GM18526 (cell line): ENCODE results near the gene CEP192.

ENCODE experiments used
- POLR2A ChIP-seq: IDR thresholded peaks from 3 replicates; pipeline ENCODE4 v1.6.1; 2011; ENCODE audit not compliant: insufficient read length; ENCODE audit errors: extremely low read depth

CEP192 gene

DNA sequence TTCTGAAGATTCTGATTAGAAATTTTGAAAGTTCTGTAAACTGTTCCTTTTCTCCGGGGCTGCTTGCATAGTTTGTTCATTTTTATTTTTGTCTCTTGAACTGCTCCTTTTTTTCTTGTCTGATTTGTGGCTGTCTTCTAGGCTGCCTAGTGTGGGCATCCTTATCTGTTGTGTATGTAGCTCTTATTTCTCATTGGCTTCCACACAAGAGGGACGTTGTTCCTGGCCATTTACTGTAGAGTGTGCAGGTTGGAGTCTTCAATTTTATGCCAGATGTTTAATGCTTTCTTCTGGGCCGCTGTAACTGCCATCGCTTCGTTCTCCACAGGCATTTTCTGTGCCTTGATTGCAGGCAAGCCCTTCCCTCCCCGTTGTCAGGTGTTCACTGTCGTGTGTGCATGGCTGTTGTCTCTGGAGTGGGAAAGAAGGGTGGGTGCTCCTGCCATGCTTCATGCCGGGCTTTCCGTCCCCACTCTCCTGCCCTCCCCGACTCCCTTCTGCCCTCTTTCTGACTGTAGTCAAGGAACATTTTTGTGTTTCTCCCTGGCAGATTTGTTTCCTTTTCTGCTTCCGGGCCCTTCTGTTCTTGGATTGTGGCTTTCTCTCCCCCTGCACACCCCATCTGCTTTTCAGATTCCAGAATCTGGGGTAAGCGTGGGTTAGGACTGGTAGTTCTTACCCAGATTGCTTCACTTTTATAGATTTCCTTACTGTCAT is 15.5 kb downstream of the CEP192 start:
- no peak for TF ChIP-seq POLR2A

- no peak for TF ChIP-seq POLR2A
Observed at GRCh38 chr18:13007248-13007560, 16.0 kb downstream of the CEP192 start.

GRCh38 chr18:13011719-13012118 is 20.6 kb downstream of the CEP192 start:
- TF ChIP-seq POLR2A, result no peak

GRCh38 chr18:13014232-13014631 is 23.1 kb downstream of the CEP192 start:
- no peak for TF ChIP-seq POLR2A

DNA sequence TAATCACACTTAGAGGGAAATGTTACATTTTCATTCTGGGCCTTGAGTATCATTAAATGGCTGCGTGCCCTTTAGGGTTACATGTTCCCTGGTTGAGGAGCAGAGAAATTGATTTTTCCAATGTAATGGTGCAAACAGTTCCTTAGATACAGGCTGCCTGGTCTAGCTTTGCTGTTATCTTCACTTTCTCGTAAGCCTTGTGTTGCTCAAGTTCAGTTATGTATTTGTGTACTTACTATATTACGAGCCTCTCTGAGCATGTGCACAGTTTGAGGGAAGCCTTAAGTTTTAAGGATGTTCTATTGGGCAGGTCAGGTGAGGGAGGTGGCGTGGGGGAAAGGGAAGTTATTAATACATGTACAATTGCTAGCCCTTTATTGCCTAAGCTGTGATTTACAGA is 23.7 kb downstream of the CEP192 start:
- no peak for TF ChIP-seq POLR2A

DNA sequence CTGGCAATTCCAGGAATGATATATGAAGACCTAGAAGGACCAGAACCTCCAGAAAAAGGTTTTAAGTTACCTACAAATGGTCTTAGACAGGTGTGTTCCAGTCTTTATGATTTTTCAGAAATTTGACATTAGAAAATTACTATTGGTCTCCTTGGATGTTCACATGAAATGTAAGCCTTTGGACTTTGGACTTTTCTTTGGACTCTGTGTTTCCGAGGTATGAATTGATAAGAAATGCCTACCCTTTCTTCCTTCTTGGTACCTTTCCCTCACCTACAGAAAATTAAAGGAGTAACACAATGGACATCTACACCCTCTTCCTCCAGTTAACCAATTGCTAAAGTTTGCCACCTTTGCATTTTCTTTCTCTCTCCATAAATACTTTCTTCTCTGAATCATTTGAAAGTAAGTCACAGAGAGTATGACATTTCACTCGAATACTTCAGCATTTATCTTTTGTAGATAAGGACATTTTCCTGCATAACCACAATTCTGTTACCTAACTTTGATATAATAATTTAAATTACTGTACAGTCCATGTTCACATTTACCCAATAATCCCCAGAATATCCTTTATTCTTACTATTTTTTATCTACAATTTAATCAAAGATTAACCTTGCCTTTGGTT is 26.2 kb downstream of the CEP192 start:
- TF ChIP-seq POLR2A, result no peak

DNA sequence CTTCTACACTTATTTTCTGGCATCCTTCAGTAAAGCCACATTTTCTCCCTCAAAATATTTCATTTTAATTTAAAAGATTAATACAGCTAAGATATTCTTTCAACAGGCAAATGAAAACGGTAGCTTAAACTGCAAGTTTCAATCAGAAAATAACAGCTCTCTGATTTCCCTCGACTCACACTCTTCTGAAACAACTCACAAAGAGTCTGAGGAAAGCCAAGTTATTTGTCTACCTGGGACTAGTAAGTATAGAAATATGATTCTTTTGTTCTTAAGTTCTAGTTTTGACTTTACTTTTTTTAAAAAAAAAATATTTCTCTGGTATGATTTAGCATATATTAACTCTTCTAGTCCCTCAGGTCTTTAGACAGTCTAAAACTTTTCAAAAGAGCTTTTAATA is 27.2 kb downstream of the CEP192 start:
- no peak for TF ChIP-seq POLR2A

DNA sequence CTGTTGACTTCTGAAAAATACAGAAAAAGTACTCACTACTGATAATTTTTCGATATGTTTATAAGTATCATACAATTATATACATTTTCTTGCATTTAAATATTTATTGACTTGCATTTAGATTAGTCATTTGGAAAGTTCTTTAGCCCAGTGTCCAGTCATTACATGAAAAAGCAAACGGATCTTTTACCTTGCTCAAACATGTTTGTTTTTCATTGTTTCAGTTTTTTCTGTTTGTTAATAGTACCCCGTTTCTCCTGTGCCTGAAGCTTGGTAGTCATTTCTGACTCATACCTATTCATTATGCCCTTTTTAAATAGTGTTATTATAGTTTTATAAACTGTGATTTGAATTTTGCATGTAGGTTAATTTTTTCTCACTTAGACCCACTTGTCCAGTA is 28.1 kb downstream of the CEP192 start:
- TF ChIP-seq POLR2A, result no peak

DNA sequence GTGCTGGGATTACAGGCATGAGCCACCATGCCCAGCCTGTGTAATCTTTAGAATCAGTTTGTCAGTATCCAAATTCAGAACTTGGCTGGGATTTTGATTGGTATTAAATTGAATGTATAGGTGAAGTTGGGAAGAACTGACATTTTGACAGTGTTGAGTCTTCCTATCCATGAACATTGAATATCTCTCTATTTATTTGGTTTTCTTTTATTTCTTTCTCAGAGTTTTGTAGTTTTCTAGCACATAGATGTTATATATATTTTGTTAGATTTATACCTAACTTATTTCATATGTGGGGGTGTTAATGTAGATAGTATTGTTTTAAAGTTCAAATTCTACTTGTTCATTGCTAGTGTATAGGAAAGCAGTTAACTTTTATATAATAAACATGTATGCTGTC is 31.5 kb downstream of the CEP192 start:
- TF ChIP-seq POLR2A, result no peak

DNA sequence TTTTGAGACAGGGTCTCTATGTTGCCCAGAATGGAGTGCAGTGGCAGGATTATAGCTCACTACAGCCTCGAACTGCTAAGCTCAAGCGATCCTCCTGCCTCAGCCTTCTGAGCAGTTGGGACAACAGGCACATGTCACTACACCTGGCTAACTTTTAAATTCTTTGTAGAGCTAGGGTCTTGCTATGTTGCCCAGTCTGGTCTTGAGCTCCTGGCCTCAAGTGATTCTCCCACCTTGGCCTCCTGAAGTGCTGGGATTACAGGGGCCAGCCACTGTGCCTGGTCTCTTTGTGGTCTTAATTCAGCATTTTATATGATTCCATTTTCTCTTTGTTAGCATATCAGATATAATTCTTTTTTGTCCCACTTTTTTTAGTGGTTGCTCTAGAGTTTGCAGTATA is 34.1 kb downstream of the CEP192 start:
- TF ChIP-seq POLR2A, result no peak

GRCh38 chr18:13026583-13027270 is 35.6 kb downstream of the CEP192 start:
- TF ChIP-seq POLR2A, result no peak

DNA sequence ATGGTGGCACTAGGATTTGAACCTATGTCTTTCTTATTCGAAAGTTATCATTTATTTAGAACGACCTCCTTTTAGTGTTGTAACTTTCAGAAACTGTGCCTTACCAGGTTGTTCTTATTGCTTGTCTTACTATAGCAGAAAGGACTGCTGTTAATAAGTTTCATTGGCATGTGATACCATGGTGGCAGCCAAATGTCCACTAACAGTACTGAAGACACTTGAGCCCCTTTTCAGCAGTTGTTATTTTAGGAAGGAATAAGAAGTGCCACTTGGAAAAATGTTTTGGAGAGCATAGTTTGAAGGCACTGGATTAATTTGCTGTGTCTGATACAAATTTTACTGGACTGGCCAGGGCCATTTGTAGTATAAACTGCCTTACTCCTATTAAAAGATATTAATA is 37.7 kb downstream of the CEP192 start:
- no peak for TF ChIP-seq POLR2A

DNA sequence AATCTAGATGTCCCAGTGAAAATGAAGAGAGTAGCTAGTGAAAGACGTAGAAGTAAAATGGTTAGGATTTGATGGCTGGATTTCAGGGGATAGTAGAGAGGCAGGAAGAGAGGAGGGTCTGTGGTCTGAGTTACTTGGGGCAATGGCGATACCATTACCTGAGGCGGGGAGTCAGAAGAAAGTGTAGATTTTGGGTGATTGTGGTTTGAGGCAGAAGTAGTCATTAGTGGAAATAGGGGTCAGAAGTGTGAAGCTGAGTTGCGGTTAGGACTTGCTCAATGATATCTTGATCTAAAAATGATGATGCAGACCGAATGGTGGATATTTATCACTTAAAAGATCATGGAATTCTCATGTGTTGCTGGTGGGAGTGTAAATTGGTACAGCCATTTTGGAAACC is 41.0 kb downstream of the CEP192 start:
- TF ChIP-seq POLR2A, result no peak

DNA sequence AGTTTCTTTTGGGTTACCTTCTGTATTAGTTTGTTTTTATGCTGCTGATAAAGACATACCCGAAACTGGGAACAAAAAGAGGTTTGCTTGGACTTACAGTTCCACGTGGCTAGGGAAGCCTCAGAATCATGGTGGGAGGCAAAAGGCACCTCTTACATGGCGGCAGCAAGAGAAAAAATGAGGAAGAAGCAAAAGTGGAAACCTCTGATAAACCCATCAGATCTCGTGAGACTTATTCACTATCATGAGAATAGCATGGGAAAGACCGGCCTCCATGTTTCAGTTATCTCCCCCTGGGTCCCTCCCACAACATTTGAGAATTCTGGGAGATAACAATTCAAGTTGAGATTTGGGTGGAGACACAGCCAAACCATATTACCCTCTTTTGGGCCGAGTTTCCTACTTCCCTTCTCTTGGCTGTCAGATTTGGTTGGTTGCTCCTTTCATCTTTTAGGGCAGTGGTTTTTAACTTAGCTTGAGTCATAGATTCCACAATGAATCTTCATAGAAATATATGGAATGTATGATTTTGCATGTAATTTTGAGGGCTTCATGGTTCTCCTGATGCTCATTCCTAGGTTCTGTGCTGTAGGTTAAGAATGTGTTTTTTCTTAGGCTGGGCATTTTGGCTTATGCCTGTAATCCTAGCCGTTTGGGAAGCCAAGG is 44.2 kb downstream of the CEP192 start:
- TF ChIP-seq POLR2A, result no peak

- no peak for TF ChIP-seq POLR2A
Observed at GRCh38 chr18:13036622-13037320, 45.6 kb downstream of the CEP192 start.
